Mesenchymal stem cell (in vitro differentiated cells and primary cell): ENCODE results near the gene PPP4C.

Experiments used
- DNase-seq: peaks from one replicate; pipeline ENCODE4 v3.0.0-alpha.2; 2013
- H2AFZ ChIP-seq: one replicate; pipeline ENCODE4 v1.6.1; 2013; ENCODE audit warnings: low read depth, mild to moderate bottlenecking, control low read depth, inconsistent platforms, low read length, moderate library complexity
- H2AK5ac ChIP-seq: 2 replicates; pipeline ENCODE4 v1.6.1; 2013; ENCODE audit warnings: low read length, moderate library complexity, mild to moderate bottlenecking, inconsistent platforms; ENCODE audit not compliant: severe bottlenecking
- H2BK120ac ChIP-seq: one replicate; pipeline ENCODE4 v1.6.1; 2013; ENCODE audit warnings: low read depth, mild to moderate bottlenecking, inconsistent platforms, low read length, moderate library complexity
- H2BK12ac ChIP-seq, 2 experiments: one replicate each; pipeline ENCODE4 v1.6.1; 2013; ENCODE audit warnings: inconsistent platforms in 2 of 2, low read length in 2 of 2, mild to moderate bottlenecking in 2 of 2, moderate library complexity in 2 of 2, control low read depth in 1 of 2
- H2BK15ac ChIP-seq: one replicate; pipeline ENCODE4 v1.6.1; 2013; ENCODE audit warnings: mild to moderate bottlenecking, low read depth, inconsistent platforms; ENCODE audit not compliant: poor library complexity, severe bottlenecking
- H2BK5ac ChIP-seq: 2 replicates; pipeline ENCODE4 v1.6.1; 2013; ENCODE audit warnings: low read depth, mild to moderate bottlenecking, low read length, control low read depth, inconsistent platforms; ENCODE audit not compliant: poor library complexity, severe bottlenecking
- H3K14ac ChIP-seq, 2 experiments: one replicate each; pipeline ENCODE4 v1.6.1; 2013; ENCODE audit warnings: inconsistent platforms in 2 of 2, low read length in 2 of 2, control low read depth in 1 of 2, mild to moderate bottlenecking in 1 of 2, moderate library complexity in 1 of 2
- H3K18ac ChIP-seq, 2 experiments: one replicate each; pipeline ENCODE4 v1.6.1; 2013; ENCODE audit warnings: inconsistent platforms in 2 of 2, low read length in 2 of 2, control low read depth in 1 of 2, low read depth in 1 of 2, mild to moderate bottlenecking in 1 of 2
- H3K23ac ChIP-seq, 2 experiments: one replicate each; pipeline ENCODE4 v1.6.1; 2013; ENCODE audit warnings: inconsistent platforms in 2 of 2, low read length in 2 of 2, mild to moderate bottlenecking in 2 of 2, moderate library complexity in 2 of 2, control low read depth in 1 of 2
- H3K27ac ChIP-seq: 2 replicates; pipeline ENCODE4 v1.5.1; 2013; ENCODE audit warnings: mild to moderate bottlenecking, moderate library complexity, low read length, control low read depth, inconsistent platforms; ENCODE audit not compliant: poor library complexity, severe bottlenecking
- H3K27me3 ChIP-seq, 2 experiments: 2 replicates each; pipeline versions ENCODE4 v1.6.1 to v1.7.0; 2013; ENCODE audit warnings: low read length in 2 of 2, mild to moderate bottlenecking in 2 of 2, moderate library complexity in 2 of 2, control low read depth in 1 of 2, inconsistent platforms in 1 of 2; ENCODE audit not compliant: control insufficient read depth in 1 of 2, insufficient read depth in 1 of 2
- H3K36me3 ChIP-seq, 2 experiments: 2 replicates each; pipeline versions ENCODE4 v1.6.1 to v1.7.0; 2013; ENCODE audit warnings: low read length in 2 of 2, control low read depth in 1 of 2, inconsistent platforms in 1 of 2, low read depth in 1 of 2, mild to moderate bottlenecking in 1 of 2; ENCODE audit not compliant: insufficient read depth in 2 of 2, control insufficient read depth in 1 of 2
- H3K4ac ChIP-seq, 2 experiments: one replicate each; pipeline ENCODE4 v1.6.1; 2013; ENCODE audit warnings: inconsistent platforms in 2 of 2, low read length in 2 of 2, mild to moderate bottlenecking in 2 of 2, moderate library complexity in 2 of 2, control low read depth in 1 of 2, low read depth in 1 of 2
- H3K4me1 ChIP-seq: 2 replicates; pipeline ENCODE4 v1.6.1; 2013; ENCODE audit warnings: low read depth, low read length, control low read depth; ENCODE audit not compliant: control insufficient read depth, insufficient read depth
- H3K4me2 ChIP-seq: 2 replicates; pipeline ENCODE4 v1.6.1; 2013; ENCODE audit warnings: low read length, mild to moderate bottlenecking, inconsistent platforms; ENCODE audit not compliant: poor library complexity, severe bottlenecking
- H3K4me3 ChIP-seq, 2 experiments: 2 replicates each; pipeline versions ENCODE4 v1.5.1 to v1.7.0; 2013; ENCODE audit warnings: low read length in 2 of 2, mild to moderate bottlenecking in 2 of 2, control low read depth in 1 of 2, low read depth in 1 of 2; ENCODE audit not compliant: insufficient read depth in 1 of 2
- H3K79me1 ChIP-seq: replicated peaks from 2 replicates; pipeline ENCODE4 v1.6.1; 2013; ENCODE audit warnings: mild to moderate bottlenecking, control low read depth, low read length, inconsistent platforms; ENCODE audit not compliant: poor library complexity, severe bottlenecking
- H3K9ac ChIP-seq: 2 replicates; pipeline ENCODE4 v1.7.0; 2013; ENCODE audit warnings: mild to moderate bottlenecking, low read length, moderate library complexity
- H3K9me3 ChIP-seq: 2 replicates; pipeline ENCODE4 v1.7.0; 2013; ENCODE audit warnings: mild to moderate bottlenecking, low read length; ENCODE audit not compliant: control insufficient read depth
- H4K8ac ChIP-seq: one replicate; pipeline ENCODE4 v1.6.1; 2013; ENCODE audit warnings: inconsistent platforms, mild to moderate bottlenecking, low read length, moderate library complexity
- H4K91ac ChIP-seq: one replicate; pipeline ENCODE4 v1.6.1; 2013; ENCODE audit warnings: mild to moderate bottlenecking, low read length, inconsistent platforms
- WGBS: methylation state at CpG from one replicate; pipeline ENCODE4 v1.1.7; 2013; ENCODE audit warnings: mixed read lengths; 5-methylcytosine and 5-hydroxymethylcytosine counted together

PPP4C gene

DNA sequence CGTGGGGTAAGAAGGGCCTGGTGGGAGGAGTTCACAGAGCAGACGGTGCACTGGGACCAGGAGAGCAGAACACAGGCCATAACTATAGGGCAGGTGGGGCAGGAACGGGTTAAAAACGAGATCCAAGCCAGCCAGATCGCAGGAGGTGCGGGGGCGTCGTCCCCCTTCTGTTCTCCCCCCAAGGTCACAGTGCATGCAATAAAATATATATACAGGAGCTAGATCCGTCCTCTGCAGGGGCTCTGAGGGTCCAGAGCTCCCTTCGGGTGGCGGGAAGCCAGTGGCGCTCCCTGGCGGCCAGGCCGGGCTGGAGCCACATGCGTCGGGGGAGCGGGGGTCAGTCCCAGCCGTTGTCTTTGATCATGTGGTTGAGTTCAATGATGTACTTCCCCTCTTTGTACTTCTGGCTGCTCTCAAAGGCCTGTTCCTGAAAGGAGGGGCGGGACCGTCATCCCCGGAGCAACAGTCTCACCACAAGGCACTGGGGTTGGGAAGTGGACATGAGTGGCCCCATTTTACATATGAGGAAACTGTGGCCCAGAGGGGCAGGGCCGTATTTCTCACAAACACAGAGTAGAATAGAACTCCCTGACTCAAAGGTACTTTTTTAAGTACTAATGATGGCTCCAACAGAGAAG lies 16.7 kb downstream of the PPP4C start:
- peak overlapping the region in 1 of 2 experiments; percentile 19 for H3K14ac ChIP-seq
- peak overlapping the region; percentile 77 for H3K18ac ChIP-seq
- peak overlapping the region; percentile 85 for H4K91ac ChIP-seq
- H2AFZ ChIP-seq = peak overlapping the region; percentile 68
- DNase-seq = peak; percentile 88
- H3K4me3 ChIP-seq = peak overlapping the region; percentile 53 to 77
- peaks cover 36% of the 10 kb centered on the region for H3K4me1 ChIP-seq
- whole genome bisulfite sequencing = 11% methylated on average over 21 of the region's 22 CpGs
- no peak overlapping the region for H3K27ac ChIP-seq
- no peak overlapping the region for H2BK15ac ChIP-seq
- peaks cover 8% of the 10 kb centered on the region for H3K9me3 ChIP-seq
- peak overlapping the region in 1 of 2 experiments; percentile 52 for H3K4ac ChIP-seq
- no peaks in the 10 kb centered on the region for H3K27me3 ChIP-seq
- H2BK12ac ChIP-seq = no peak overlapping the region
- no peak overlapping the region for H2BK5ac ChIP-seq
- peak overlapping the region; percentile 83 for H3K9ac ChIP-seq
- H3K4me2 ChIP-seq = peak overlapping the region; percentile 99
- H2AK5ac ChIP-seq = no peak overlapping the region
- peaks cover 12% of the 10 kb centered on the region for H3K79me1 ChIP-seq
- peaks cover 19 to 21% of the 10 kb centered on the region in 2 experiments for H3K36me3 ChIP-seq
- peak overlapping the region; percentile 95 for H4K8ac ChIP-seq
- H2BK120ac ChIP-seq = no peak overlapping the region
- no peak overlapping the region for H3K23ac ChIP-seq

DNA sequence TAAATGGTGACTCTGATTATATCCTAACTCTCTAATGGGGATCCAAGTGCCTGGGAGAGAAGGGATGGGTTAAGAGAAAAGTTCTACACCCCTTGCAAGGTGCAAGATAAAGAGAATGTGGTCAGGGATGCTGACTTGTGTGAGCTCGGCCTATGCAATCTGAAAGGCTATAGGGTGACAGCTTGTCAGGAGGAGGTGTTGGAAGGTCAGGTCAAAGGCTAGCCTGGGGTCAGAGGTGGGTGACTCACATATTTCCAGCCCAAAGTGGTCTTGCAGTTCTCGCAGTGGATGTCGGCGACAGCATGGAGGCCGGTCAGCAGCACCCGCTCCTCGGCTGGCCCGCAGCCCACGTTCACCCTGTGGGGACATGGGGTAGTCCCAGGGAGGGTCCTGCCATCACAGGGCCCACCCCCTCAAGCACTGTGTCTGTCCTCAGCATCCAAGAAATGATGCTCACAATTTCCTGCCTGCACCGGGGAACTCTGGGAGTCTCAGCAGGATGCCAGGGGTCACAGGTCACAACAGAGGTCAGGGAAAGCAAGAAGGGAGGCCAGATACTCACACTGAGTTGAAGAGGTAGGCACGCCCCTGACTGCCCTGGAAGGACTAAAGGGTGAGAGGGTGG lies 18.9 kb downstream of the PPP4C start:
- Histone ChIP-seq H3K9ac (peak overlapping the region; percentile 88), H3K27ac (no peak overlapping the region), H2BK12ac (peak overlapping the region in 1 of 2 experiments; percentile 7), H3K18ac (no peak overlapping the region), H2AFZ (no peak overlapping the region), H3K4me1 (peaks cover 36% of the 10 kb centered on the region), H2BK5ac (no peak overlapping the region), H3K36me3 (peaks cover 13 to 18% of the 10 kb centered on the region in 2 experiments), H3K9me3 (peaks cover 12% of the 10 kb centered on the region), H3K14ac (no peak overlapping the region), H3K23ac (no peak overlapping the region), H3K79me1 (peaks cover 12% of the 10 kb centered on the region), H2BK15ac (no peak overlapping the region), H3K4me3 (peak overlapping the region in 1 of 2 experiments; percentile 89), H2AK5ac (no peak overlapping the region), H3K27me3 (no peaks in the 10 kb centered on the region), H3K4me2 (no peak overlapping the region), H2BK120ac (no peak overlapping the region), H3K4ac (no peak overlapping the region), H4K91ac (no peak overlapping the region), H4K8ac (no peak overlapping the region)
- no peak for DNase-seq
- 78% methylated on average over 11 of the region's 11 CpGs for WGBS

DNA sequence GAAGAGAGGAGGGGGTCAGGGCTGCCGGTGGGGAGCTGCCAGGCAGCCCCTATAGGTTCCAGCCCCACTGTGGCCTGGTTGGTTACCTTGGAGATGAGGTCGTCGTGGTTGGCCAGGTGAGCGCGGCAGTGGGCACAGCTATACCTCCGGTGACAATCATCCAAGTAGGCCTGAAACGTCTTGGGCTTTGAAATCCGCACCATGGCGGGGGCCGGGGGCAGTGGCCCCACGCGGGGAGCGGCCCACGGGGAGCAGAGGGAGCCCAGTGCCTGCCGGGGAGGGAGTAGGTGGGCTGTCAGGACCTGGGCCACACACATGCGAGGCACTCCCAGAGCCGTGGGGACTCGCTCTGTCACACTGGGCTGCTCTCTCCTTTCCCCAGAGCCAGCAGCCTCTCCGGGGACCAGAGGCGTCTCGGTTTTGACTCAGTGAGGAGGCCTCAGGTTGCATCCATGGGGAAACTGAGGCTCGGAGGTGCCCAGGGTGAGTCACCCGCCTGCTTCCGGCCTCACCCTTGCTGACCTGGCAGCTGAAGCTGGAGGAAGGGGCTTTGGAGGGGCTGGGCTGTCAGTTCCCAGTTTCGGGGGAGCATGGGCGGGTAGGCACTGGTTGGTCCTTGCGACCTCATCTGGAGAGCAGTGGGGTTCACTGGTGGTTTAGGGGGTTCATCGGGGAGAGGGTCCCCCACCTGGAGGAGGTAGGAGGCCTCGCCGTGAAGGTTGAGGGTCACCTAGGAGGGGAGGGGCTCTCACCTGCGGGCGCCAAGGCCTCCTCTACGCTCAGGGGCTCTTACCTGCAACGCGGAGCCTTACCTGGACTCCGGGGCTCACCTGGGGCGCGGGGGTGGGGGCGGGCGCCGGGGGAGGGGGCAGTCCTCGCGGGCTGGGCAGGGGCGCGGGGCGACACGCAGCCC lies 19.6 kb downstream of the PPP4C start:
- H3K27me3 ChIP-seq = no peaks in the 10 kb centered on the region
- DNase-seq = no peak
- H2AK5ac ChIP-seq = no peak overlapping the region
- peak overlapping the region; percentile 88 for H3K9ac ChIP-seq
- peaks cover 32% of the 10 kb centered on the region for H3K4me1 ChIP-seq
- H2BK15ac ChIP-seq = peak overlapping the region; percentile 68
- peak overlapping the region; percentile 67 for H4K91ac ChIP-seq
- peaks cover 13 to 18% of the 10 kb centered on the region in 2 experiments for H3K36me3 ChIP-seq
- H3K27ac ChIP-seq = no peak overlapping the region
- peak overlapping the region; percentile 33 for H4K8ac ChIP-seq
- H3K23ac ChIP-seq = no peak overlapping the region
- H3K18ac ChIP-seq = peak overlapping the region; percentile 52 to 63
- no peak overlapping the region for H2AFZ ChIP-seq
- H3K4me2 ChIP-seq = peak overlapping the region; percentile 70
- no peak overlapping the region for H2BK5ac ChIP-seq
- no peak overlapping the region for H3K4ac ChIP-seq
- 49% methylated on average over 40 of the region's 47 CpGs for WGBS
- H2BK12ac ChIP-seq = peak overlapping the region; percentile 46 to 56
- peak overlapping the region; percentile 70 to 89 for H3K4me3 ChIP-seq
- peak overlapping the region; percentile 69 for H2BK120ac ChIP-seq
- peak overlapping the region; percentile 66 to 85 for H3K14ac ChIP-seq
- H3K9me3 ChIP-seq = peaks cover 12% of the 10 kb centered on the region
- peaks cover 12% of the 10 kb centered on the region for H3K79me1 ChIP-seq
